GM12864 (cell line): ENCODE results near the gene PAK1.

ENCODE experiments used
- DNase-seq: peaks from one replicate; pipeline ENCODE4 v3.0.0-alpha.2; 2011; ENCODE audit warnings: low read depth
- H3K4me3 ChIP-seq: 2 replicates; pipeline ENCODE4 v1.5.1; 2011; ENCODE audit warnings: mild to moderate bottlenecking, low read depth, low read length, control low read depth
- CTCF ChIP-seq: IDR thresholded peaks from 2 replicates; pipeline ENCODE4 v1.5.1; 2011; ENCODE audit warnings: low read depth, mild to moderate bottlenecking, moderate library complexity, low read length, control low read depth, inconsistent platforms; ENCODE audit errors: missing control alignments

Gene PAK1

GRCh38 chr11:77428598-77428997 lies 45.3 kb downstream of the PAK1 start:
- no peak overlapping the region for H3K4me3 ChIP-seq
- no peak for DNase-seq
- TF ChIP-seq CTCF, result no peak

- TF ChIP-seq CTCF, result no peak
- DNase-seq, result no peak
- no peak overlapping the region for H3K4me3 ChIP-seq
These were observed 48.5 kb downstream of the PAK1 start for GRCh38 chr11:77425346-77425745.

- no peak for TF ChIP-seq CTCF
- DNase-seq, result no peak
- no peak overlapping the region for H3K4me3 ChIP-seq
These were observed 49.2 kb downstream of the PAK1 start for GRCh38 chr11:77424644-77425043.

- no peak overlapping the region for H3K4me3 ChIP-seq
- no peak for DNase-seq
- no peak for TF ChIP-seq CTCF
These were observed 50.3 kb downstream of the PAK1 start for GRCh38 chr11:77423624-77424023.

- no peak overlapping the region for H3K4me3 ChIP-seq
- DNase-seq, result no peak
- no peak for TF ChIP-seq CTCF
These were observed 51.2 kb downstream of the PAK1 start for GRCh38 chr11:77422687-77423086.

GRCh38 chr11:77421041-77421723 lies 52.7 kb downstream of the PAK1 start:
- DNase-seq, result no peak
- no peak for TF ChIP-seq CTCF
- H3K4me3 ChIP-seq, result no peak overlapping the region

GRCh38 chr11:77418971-77419597 lies 54.8 kb downstream of the PAK1 start:
- no peak for TF ChIP-seq CTCF
- no peak for DNase-seq

More at GRCh38 chr11:77418971-77419597, 54.8 kb downstream of the PAK1 start:
- H3K4me3 ChIP-seq, result no peak overlapping the region
